CD4-positive, alpha-beta T cell treated with Interleukin-2 at 100 ng/mL for 4 hours (primary cell): ENCODE measurements around the gene SPTBN1.
A peak's percentile ranks its signal among the peaks of the same experiment; 100 is the strongest.
"Not testable (repeated sequence)": the region's sequence is repeated elsewhere in the genome, so short reads cannot be mapped to it uniquely, and the experiment has no call there.

ENCODE experiments used
- DNase-seq: peaks from one replicate; pipeline ENCODE4 v3.0.0-alpha.2; 2020; ENCODE audit warnings: low spot score

Gene SPTBN1

DNA sequence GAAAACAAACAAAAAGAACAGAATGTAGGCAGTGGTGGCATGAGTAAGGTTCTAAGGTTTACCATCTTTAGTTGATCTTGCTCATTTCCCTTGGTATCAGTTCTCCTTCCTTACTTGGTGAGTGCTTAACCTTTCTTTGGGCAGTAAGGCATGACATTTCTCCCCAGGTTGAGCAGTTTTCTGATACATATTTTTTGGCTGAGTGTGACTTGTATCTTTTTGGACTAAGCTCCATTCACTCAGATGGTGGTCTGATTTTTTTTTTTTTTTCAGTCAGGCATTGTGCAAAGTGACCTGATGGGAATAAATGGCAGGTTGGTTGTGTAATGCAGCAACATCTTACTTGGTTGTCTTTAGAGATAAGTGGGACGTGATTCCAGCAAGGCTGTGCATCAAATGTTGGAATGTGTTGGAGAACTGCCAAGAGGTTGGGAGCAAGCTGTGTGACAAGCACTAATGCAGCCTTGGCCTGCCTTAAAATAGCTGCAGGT is 15.1 kb downstream of the SPTBN1 start:
- DNase-seq: no peak

DNA sequence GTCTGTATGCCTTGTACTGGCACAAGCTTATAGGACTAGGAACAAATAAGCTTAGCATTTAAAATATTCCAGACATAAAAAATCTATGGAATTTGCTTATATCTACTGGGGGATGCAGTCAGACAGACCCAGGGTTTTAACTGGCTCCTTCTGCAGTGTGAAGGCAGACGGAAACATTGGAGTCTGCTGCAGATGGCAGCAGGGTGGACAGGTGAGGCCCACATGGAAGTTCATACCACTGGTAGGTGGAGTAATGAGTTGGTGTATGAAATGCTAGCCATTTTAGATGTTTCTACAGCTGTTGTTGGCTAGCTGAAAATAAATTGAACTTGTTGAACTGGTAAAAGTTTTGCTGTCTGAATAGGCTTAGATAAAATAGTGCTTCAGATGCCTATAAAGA is 17.7 kb downstream of the SPTBN1 start:
- DNase-seq: no peak

DNA sequence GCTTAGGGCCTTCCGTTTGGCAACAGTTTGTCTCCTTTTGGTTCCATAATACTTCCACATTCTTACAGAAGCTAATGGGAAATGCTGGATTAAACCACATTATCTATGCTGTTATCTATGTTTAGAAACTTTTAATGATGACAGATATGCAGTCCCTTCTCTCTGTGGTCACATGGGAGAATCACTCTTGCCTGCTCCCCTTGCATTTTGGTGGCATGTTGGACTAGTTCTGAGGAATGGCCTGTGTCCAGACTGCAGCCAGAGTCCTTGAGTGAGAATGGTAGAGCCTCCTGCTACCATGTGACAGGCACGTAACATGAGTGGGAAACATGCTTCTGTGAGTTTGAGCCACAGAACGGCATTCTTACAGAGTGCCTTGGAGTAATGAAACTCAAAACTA is 19.2 kb downstream of the SPTBN1 start:
- no peak for DNase-seq

DNA sequence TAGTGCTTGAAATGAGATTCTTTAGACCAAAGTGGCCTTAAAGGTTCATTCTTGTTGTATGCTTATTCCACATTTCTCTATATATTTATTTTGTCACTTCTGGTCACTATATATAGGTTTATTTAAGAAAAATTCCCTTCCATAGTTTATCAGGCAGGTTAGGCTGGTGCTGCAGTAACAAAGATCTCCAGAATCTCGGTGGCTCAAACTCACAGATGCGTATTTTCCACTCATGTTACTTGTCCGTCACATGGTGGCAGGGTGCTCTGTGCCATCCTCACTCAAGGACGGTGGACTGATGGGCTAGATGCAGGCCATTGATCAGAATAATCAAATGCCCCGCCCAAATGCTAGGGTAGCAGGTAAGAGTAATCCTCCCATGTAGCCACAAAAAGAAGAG is 19.8 kb downstream of the SPTBN1 start:
- no peak for DNase-seq

DNA sequence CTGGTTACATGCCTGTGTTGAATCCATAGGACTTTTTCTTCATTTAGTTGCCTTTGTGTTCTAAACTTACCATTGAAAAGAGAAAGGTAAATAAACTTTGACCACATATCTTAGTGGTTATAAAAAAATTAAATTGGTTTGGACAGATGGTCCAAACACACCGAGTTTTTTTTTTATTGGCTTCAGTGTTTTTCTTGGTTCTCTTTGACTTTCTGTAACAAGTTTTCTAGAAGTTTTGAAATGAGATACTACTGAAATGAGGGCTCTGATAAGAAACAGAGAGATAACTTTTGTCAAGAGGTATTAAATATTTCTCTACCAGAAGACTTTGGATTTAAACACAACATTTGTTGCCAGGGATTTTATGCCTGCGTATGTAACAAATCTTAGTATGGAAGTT is 20.7 kb downstream of the SPTBN1 start:
- DNase-seq: no peak

DNA sequence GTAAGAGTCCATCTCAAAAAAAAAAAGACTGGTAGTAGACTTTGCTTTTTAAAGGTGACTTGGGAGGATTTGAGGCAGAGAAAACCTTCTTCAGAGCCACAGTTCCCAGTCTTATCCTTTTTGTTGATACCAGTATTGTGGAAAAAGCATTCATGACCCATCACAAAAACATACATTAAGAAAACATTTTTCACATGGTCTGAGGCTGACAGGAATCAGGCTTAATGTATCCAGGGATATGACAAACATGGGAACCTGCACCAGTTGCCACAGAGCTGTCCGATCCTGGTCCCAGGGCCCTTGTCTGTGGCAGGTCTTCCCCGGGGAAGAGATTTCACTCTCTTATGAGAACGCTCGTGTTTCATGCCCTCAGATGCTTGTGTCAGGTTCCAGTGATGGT is 21.8 kb downstream of the SPTBN1 start:
- no peak for DNase-seq

DNA sequence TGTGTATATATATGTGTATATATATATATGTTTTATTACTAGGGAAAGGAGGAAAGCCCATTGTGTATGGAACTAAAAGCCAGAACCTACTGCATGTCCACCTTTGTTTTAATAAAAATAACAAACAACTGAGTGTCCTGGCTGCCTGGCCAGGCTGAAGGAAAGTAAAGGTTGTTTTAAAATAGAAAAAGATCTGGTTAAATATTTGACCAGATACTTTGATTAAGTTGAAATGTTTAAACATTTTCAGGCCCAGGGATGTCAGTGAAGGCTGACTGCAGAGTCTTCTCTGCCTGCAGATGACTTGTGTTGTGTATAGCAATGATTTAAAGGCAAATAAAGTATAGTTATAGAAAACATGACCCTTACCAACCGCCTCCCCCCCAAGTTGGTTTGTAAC is 22.8 kb downstream of the SPTBN1 start:
- no peak for DNase-seq

DNA sequence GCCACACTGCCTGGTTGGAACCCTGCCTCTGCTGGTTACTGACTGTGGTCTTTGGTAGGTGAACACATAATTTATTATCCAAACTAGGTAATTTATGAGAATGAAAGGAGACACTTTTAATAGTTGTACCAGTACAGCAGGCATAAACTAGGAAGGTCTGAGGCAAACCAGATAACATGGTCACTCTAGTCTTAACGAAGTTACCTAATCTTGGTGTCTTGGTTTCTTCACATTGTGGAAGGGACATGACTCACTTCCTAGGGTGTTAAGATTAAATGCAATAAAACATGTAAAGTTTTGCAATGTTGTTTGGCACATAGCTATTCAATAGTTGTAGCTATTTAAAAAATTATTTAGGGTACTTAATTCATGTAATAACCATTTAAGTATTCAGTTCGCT is 23.3 kb downstream of the SPTBN1 start:
- DNase-seq: no peak

DNA sequence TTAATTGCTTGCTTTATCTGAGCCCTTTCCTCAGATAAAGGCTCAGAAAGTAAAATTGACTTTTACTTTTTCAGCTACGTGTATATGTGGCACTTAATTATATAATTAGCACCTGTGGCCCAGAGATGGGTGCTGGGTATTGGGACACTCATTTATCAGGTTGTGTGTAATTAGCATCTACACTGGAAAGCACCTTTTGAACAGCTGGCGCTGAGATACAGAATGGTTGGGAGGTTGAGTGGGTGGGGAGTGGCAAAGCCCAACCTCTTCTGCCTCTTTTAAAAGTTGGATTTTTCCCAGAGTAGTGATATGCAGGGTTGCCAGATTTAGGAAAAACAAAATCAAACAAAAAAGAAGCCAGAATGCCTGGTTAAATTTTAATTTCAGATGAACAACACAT is 23.9 kb downstream of the SPTBN1 start:
- DNase-seq: no peak

DNA sequence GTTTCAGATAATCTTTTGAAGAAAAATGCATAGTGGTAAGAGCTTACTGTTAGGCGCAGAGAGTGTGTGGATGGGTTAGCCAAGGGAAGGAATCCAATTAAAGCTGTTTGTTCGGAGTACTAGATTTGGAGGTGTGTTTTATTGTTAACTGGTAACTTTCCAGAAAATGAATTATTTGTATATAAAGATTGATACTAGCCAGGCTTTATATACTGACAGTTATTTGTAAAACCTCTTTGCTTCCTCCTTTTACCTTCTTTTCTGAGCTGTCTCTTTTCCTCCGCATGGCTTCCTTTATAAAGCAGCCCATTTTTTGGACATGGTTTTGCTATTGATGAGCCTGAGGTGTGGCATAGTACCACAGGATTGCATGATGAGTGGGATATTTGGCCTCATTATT is 25.6 kb downstream of the SPTBN1 start:
- no peak for DNase-seq

DNA sequence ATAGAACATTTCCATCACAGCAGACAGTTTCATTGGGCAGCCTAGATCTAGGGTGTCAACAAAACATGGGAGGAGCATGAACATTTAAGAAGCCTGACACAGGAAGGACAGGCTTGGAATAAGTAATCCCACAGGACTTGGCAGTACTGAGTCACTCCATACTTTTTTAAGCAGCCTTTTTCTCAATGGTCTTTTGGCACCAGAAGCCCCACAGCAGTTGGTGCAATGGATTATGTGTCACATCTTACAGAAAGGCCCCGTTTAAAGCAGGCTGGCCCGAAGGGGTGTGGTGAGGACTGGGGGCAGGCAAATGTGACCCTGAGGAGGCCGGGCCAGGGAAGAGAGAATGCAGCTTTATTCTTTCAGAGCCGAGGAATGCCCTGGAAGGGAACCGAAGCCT is 26.6 kb downstream of the SPTBN1 start:
- no peak for DNase-seq

DNA sequence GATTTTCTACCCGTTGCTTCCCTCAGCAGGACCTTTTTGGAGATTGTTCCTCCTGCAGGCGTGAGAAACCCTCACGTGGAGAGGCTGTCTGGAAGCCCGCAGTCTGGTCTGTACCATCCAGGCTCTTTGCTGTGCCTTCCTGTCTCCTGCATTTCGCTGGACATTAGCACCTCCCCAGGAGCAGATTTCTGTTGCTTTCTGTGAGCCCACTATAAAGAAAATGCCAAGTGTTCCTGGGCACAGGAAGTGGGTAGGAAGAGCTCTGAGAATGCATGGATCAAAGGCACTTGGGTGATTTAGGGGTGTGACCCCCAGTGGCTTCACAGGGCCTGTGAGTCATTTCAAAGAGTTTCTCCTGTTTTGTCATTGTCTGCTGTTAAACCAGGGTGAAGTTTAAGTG is 27.3 kb downstream of the SPTBN1 start:
- DNase-seq: no peak

DNA sequence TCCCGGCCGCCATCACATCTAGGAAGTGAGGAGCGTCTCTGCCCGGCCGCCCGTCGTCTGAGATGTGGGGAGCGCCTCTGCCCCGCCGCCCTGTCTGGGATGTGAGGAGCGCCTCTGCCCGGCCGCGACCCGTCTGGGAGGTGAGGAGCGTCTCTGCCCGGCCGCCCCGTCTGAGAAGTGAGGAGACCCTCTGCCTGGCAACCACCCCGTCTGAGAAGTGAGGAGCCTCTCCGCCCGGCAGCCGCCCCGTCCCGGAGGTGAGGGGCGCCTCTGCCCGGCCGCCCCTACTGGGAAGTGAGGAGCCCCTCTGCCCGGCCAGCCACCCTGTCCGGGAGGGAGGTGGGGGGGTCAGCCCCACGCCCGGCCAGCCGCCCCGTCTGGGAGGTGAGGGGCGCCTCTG is 29.6 kb downstream of the SPTBN1 start:
- not testable (repeated sequence) for DNase-seq

DNA sequence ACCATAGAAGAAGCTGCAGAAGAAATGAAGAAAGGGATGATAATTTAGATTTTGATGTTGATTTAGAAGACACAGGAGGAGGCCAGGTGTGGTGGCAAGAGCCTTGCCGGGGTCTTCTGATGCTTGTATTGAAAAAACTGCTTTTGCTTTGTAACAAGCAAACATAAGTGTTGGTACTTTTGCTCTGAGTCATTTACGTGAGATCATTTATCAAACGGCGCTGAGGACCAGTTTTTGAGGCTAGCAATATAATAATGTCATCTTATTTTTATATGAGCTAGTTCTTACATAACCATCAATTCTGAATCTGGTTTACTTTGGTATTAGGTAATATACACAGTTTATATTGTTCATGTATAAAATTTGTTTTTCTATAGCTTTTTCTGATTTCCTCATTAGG is 30.6 kb downstream of the SPTBN1 start:
- DNase-seq: no peak

DNA sequence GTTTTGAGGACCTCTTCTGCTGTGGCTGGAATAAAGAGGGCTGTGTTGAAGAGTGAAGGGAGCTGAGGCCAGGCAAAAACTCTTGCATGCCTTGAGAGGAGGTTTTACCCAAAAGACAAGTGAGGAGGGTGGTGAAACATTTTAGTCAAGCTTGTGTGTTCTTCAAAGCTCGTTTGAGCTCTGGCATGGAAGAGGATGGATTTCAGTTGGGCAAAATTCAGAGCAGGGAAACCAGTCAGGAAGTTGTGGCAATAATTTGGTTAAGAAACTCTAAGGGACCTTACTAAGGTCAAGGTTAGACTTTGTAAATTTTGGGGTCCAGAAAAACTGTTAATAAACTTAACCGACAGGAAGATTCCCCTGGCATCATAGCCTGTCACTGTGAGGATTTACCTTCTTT is 34.7 kb downstream of the SPTBN1 start:
- no peak for DNase-seq

DNA sequence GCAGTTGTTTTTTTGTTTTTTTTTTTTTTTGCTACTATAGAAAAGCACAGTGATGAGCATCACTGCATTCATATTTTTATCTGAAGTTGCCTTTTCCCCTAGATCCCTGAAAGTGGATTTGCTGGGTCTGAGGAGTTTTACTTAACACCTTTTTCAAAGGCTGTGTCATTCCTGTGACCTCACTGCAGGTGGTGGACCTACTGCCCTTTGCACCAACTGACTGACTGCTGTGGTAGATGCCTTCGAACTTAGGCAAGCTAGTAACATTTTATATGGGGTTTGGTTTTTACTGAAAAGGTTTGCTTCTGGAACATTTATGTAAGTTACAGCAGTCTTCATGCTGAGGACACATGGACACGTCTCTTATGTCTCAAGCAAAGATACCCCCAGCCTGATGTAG is 36.2 kb downstream of the SPTBN1 start:
- DNase-seq: no peak

DNA sequence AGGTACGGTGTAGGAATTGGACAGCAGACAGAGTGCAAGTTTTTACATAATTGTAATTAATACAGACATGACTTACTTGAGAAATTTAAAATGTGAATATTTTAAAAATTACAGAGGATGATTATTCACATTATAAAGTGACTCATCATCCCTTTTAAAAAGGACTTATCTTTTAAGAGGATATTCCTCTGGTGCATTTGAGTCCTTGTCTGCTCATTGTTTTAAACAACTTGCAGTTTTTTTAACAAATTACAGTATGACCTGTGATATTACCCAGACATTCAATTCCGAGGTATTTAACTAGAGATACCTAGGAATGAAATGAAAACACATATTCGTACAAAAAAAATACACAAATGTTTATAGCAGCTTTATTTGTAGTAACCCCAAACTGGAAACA is 38.0 kb downstream of the SPTBN1 start:
- DNase-seq: no peak

DNA sequence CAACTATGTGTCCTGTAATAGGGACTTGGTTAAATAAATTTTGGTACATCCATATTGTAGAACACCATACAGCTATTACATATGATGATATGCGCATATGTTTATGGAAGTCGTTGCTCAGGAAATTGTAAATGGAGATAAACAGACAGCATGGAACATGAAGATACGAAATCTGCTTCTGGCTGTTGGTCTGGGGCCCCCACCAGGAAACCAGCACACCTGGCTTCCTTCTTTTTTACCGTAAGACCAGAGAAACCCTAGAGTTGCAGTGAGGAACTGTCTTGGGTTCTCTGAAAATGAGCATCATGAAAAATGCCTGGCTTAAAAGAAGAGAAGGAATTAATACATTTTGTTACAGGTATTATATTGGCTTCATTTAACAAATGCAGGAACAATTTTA is 40.8 kb downstream of the SPTBN1 start:
- no peak for DNase-seq

DNA sequence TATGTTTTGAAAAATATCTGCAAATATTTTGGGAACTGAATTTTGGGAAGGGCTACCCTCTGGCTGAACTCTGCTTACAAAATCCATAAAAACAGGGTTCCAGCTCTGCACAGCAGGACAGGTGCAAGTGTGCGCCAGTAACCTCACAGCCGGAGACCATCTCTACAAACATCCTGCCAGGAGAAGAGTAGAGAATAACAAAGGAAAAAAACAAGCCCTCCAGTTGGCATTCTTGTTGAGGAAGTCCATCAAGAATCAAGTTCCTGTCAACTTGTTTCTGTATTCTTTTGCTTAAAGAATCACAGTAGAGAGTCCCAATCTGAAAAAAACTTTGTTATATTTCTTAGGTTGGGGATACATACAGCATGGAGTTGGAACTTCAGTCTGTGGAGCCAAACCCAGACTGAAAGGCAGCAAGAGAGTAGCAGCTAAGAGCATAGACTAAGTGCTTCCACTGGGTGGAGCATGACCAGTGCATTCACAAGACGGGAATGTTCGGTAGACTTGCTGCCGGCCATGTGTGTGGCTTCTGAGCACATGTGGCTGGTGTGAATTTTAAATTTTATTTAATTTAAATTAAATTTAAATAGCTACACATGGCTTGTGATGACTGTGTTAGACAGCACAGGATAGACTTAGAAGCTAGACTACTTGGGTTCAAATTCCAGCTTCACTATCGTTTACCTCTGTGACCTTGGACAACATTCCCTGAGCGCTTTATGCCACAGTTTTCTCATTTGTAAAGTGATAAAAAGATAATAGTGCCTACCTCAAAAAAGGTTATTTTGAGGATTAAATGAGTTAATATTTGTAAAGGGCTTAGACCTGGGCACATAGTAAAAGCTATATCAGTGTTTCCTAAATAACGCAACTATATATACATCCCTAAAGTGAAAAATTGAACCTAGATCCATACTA is 41.9 kb downstream of the SPTBN1 start:
- no peak for DNase-seq

DNA sequence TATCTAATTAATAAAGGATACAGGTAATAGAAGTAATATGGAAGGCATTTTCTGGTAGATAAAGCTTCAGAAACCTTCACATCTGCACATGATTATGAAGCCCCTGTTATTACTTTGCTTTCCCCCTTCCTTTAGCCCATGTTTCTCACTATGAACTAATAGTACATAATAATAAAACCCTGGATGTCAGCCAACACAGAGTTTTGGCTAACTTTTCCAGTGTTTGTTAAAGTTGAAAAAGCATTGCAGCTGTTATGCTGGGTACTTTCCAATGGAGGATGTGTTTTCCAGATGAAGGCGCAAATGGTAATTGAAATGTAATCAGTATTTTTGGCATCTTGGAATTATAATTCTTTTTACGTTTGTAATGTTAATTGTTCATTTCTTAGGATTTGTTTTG is 43.5 kb downstream of the SPTBN1 start:
- DNase-seq: no peak

DNA sequence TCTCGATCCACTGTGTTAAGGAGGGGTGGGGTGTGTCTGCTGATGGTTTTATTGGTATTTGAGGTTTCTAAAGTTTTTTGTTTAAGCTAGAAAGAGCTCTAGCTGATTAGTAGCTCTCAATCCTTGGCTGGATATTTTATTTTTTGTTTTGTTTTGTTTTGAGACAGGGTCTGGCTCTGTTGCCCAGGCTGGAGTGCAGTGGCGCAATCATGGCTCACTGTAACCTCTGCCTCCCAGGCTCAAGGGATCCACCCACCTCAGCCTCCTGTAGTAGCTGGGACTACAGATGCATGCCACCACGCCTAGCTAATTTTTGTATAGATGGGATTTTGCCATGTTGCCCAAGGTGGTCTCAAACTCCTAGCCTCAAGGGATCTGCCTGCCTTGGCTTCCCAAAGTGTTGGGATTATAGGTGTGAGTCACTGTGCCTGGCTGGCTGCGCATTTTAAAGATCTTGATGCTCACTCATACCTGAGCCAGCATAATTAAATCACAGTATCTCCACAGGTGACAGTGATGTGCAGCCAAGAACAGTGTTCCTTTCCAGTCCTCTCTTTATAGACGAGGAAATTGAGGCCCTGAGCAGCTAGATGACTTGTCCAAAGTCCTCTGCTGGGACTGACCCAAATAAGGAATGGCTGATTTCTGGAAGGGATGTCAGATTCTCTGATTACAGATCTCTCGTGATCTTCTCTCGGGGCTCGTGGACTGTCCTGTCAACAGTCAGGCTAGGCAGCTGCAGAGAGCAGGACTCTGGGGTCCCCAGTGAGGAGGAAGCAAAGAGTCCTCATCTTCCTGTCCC is 44.5 kb downstream of the SPTBN1 start:
- no peak for DNase-seq

DNA sequence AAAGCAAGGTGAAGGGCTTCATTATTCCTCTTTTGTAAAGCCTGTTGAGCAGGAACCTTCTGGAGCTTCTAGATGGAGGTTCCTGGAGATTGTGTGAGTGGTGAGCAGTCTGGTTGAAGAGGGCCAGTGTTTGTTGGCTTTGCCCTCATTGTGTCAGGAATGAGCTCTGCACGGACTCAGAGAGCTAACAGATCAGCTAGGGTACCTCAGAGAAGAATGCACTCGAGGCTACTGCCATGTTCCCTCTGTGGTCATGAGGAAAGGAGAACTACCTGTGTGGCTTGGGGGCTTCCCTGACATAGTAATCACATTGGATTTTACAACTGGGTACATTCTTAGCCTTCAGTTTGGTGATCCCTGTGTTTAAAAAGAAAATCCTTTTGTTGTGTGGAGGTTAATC is 46.6 kb downstream of the SPTBN1 start:
- DNase-seq: no peak

DNA sequence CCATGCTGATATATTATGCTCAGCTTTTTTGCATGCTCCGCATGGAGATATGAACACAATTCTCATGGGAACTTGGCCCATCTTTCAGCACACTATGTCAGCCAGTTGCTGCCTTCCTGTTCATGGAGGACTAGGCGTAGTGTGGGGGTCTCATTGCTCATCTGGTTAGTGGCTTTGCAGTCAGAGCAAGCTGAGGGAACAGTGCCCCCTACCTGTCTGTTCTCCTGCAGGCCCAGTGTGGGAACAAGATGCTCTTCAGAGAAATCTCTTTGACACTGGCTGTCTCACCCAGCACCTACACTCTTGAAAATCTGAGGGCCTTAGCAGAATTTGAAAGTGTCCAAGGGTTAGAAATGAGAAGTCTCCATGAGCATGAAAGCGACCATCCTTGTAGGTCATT is 47.1 kb downstream of the SPTBN1 start:
- DNase-seq: peak; percentile 11
